Fibroblast of upper back skin (primary cell): ENCODE results near the gene TIMP3.

Experiments used
- DNase-seq: peaks from one replicate; pipeline ENCODE4 v3.0.0-alpha.2; 2013

TIMP3 gene

DNA sequence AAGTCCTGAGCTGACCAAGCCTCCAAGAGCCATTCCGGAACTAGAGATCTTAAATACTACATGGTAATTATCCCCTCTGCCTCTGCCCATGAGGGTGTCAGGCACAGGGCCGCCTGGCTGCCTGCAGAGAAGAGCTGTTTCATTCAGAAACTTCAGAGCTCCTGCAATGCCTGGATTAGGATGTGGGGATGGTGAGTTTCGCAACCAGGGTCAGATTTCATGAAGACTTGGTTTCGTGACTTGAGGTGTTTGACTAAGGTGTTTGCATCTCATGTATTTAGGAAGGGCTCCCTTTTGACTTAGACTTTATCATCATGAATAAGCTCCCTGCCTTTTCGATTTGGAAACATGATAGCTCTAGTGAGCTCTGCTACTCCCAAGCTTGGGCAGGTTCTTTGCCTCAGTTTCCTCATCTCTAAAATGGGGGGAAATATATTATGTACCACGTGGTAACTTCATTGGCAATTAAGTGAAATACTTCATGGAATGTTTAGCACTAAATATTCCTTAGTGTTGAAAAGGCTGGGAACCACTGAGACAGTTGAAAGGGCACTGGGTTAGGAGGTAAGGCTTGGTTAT lies 9.1 kb downstream of the TIMP3 start:
- DNase-seq: no peak

DNA sequence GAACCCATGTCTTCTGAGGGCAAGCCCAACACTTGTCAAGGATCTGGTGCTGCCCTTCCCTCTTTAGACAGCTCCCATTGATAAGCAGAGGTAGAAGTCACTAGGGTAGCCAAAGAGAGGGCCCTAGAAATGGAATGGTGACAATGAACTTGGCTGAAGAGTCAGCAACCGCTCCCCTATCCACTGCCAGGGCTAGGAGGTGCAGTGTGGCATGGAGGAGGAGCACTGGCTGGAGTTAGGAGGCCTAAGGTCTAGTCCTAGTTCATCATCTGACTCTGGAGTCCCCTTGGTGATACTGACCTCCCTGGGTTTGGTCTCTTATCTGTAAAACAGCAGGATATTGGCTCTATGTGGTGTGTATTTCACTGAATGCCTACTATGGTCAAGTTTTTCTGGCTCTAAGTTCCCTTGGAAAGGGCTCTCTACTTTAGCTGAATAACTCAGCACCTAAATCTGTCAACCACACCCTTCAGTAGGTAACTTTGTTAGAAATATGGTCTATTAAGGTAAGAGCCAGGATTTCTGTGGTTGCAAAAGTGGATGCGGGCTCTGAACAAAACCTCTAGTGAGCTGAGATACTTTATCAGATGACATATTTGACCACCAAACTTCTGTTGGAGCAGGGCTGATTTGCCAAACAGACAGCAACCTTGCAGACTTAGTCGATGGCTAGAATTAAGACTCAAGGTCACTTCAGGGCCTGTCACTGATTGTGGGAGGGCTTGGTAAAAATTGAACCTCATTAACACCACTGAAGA lies 10.5 kb downstream of the TIMP3 start:
- DNase-seq: no peak

GRCh38 chr22:32814285-32814860 lies 12.9 kb downstream of the TIMP3 start:
- peak; percentile 57 for DNase-seq

- no peak for DNase-seq
These were observed 13.6 kb downstream of the TIMP3 start for GRCh38 chr22:32815059-32815458.

GRCh38 chr22:32815943-32816342 lies 14.4 kb downstream of the TIMP3 start:
- DNase-seq: no peak

DNA sequence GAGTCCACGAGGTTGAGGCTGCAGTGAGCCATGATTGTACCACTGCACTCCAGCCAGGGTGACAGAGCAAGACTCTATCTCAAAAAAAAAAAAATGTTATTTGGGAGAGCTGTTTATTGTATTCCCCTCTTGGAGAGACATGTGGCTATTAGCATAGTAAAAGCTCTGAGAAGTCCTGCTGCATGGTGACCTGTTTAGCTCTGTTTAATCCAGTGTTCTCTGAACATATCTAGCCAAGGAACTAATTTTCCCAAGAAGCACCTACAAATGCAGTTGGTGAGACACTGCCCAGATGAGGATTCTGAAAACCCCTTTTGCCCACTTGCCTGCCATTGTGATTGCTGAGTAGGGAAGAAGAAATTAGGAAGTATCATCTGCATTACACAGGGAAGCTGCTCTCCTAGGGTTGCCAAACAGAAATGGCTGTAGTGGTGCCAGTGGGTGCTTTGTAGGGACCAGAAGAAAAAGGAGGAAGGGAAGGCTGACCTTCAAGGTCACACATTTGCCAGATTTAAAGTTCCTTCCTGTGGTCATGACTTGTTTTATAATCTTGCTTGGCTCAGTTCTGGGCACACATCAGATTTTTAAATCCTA lies 15.7 kb downstream of the TIMP3 start:
- DNase-seq: no peak

DNA sequence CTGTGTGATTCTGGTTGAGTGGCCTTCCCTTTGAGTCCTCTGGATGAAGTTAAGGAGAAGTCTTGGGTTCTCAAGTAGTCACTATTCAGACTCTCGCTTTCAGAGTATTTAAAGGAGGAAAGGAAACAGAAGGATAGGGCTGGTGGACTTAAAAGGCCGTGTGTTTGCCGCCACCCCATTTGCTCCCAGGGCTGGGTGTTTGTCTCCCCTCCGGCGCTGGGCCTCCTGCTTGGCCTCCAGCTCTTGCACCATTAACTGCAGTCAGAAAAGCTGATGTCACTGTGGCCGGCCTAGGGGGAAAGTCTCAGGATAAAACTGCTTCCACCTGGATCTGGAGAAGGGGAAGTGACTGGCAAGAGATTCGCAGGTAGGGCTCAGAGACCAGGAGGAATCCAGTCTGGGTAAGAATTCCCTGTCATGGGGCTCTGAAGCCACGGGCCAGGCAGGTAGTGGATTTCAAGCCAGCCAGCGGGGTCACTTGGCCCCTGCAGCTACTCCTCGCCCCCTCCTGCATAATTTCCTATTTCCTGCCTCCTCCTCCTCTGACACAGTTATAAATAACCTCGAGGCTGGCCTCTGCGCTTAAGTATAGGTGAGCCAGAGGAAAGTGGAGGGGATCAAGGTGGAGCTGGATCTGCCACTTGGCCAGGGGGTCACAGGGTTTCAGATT lies 17.1 kb downstream of the TIMP3 start:
- no peak for DNase-seq

- DNase-seq: no peak
These were observed 17.6 kb downstream of the TIMP3 start for GRCh38 chr22:32819120-32819519.

- no peak for DNase-seq
These were observed 18.9 kb downstream of the TIMP3 start for GRCh38 chr22:32820131-32821119.

DNA sequence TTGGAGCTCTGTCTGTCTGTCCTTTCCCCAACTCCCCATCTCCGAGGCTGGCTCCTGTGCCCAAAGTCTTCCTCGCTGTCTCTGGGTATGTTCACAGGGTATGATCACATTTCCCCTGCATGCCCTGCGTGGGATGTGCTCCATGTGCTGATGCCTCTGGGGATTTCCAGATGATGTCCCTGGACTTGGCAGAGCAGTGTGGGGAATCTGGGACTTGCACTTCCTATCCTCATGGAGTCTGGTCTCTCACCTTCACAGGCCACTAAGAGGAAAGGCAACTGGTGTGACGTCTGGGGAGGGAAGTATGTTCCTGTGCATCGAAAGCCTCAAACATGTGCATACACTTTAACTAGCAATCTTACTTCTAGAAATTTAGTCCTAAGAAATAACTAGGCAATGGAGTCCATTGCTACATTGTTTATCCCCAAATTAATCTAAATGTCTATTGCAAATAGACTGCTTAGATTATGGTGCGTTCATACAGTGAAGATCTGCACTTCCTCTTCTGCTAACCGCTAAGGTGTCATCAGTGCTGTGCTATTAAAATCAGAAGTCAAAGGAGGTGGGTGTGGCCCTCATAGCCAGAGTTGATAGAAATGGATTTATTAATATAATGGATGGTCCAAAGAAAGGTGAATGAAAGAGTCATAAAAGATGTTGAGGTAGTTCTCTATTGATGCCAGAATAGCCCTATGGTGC lies 20.8 kb downstream of the TIMP3 start:
- no peak for DNase-seq

DNA sequence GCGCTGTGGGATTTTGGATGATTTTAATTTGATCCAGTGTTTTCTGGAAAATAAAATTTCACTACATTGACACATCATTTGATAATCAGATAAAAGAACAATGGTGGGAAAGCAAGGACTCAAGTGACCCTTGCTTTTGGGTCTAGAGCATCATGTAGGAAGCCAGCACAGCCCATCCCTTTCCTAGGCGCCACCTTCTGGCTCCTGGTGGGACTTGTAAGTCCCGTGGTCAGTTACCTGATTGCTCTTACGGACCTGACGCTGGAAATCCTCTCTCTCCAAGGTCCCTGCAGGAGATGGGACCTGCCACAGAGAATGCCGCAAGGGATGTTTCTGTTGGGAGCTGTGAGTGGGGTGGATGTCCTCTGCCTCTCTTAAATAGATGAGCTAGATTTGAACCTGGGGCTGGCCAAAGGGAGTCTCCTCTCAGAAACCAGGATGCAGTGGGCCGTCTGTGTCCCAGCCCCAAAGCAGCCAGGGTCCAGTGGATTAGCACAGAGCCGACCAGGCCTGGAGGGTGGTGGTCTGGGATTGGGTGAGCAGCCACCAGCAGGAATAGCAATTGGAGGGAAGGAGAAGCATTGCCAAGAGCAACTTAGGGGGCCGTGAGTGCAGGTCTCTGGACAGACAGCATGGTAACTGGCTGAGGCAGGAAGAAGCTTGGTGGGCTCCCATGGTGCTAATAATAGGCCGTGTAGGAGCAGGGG lies 21.7 kb downstream of the TIMP3 start:
- DNase-seq: no peak

- DNase-seq: no peak
These were observed 23.2 kb downstream of the TIMP3 start for GRCh38 chr22:32824531-32825312.

GRCh38 chr22:32826537-32826936 lies 25.0 kb downstream of the TIMP3 start:
- no peak for DNase-seq

DNA sequence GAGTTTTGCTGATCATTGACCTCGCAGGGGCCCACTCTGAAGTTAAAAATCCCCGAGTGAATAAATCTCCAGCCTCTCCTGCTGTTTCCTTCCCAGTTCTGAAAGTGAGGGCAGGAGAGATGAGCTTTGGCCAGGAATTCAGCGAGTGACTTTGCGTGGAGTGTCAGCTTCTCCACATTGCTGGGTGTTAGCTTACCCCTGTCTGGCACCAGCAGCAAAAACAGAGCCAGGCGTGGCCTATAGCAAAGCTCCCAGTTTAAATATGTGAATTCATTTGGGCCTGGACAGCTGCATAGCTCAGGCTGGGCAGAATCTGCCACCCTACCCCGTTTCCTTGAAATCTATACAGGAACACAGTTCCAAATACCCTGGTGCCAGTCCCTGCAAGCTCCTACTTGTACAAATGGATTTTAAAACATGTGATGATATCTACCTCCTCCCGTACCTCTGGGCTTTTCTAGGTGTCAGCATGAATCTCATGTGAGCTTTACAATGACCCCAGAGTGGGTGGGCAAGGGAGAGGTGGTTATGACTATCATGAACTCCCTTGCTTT lies 25.6 kb downstream of the TIMP3 start:
- no peak for DNase-seq

GRCh38 chr22:32828150-32828549 lies 26.6 kb downstream of the TIMP3 start:
- no peak for DNase-seq

DNA sequence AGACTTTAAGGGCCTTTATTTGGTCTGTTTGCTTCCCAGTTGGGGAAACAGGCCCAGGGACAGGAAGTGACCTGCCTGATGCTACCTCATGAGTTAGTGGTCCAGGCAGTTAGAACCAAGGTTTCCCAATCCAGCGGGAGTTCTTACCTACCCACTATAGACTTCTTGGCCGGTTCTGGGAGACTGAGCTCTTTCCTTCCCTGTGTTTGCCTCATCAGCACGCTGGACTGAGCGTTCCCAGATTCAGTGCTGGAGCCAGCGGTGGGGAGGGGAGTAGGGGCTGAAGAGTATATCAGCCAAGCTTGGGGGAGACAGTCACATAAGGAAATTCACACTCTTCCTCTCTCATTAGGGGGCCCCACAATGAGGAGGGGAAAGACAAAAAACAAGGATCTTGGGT lies 27.1 kb downstream of the TIMP3 start:
- DNase-seq: no peak

DNA sequence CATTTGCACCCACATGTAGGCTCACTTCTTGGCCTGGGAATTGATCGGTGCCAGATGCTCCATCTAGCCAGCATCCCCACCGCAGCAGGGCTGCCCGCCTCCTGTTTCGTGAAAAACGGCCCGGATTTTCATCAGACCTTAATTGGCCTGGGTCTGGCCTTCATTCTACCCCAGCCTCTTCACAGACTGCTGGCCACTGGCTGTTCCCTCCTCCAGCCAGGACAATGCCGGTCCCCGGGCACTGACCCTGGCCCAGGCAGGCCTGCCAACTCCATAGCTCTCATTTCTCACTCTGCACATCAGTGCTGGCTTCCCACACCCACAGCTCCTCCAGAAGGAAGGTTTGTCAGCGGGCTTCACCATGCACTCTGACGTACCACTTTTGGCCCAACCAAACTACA lies 27.9 kb downstream of the TIMP3 start:
- no peak for DNase-seq

GRCh38 chr22:32830473-32830872 lies 29.0 kb downstream of the TIMP3 start:
- DNase-seq: no peak

- DNase-seq: no peak
These were observed 29.5 kb downstream of the TIMP3 start for GRCh38 chr22:32830957-32831356.

DNA sequence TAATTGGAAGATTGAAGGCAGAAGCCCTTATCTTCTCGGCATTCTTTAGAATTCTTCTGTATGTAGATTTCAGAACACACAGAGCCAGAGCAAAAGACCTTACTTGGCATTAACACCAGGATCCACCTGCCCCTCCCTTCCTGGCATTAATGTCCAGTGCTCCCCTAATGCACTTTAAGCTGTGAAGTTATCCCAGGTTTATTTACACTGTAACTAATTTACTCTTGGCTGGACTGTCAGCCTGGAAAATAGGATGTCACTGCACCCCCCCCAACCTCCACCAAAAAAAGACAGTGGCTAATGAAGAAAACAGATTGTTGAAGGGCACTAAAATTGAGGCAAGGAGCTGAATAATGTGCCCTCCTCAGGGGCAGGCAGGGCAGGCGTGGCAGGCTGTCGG lies 30.1 kb downstream of the TIMP3 start:
- no peak for DNase-seq
